ENCODE results near the gene ARRB1. TPM values are rescaled to one million over a fixed set of nuclear protein-coding genes. Genes with fewer than 3 reads are reported as not detected.

ARRB1 gene
- total RNA-seq, 1 donor: 14.5 TPM

- no peaks in the 10 kb centered on the region for H3K36me3 ChIP-seq (ENCODE audit: insufficient read depth, low read length)
- peak; percentile 36 for DNase-seq (ENCODE audit: insufficient read length, low spot score, missing footprints)
- no peak overlapping the region for H3K27ac ChIP-seq (ENCODE audit: low read depth, low read length)
- no peak overlapping the region for H3K4me2 ChIP-seq (ENCODE audit: insufficient read depth, low read length)
- H3K27me3 ChIP-seq (ENCODE audit: insufficient read depth, low read length): peaks cover 56% of the 10 kb centered on the region
- H4K20me1 ChIP-seq (ENCODE audit: insufficient read depth, low read length): no peaks in the 10 kb centered on the region
- H3K4me1 ChIP-seq (ENCODE audit: insufficient read depth, low read length): peaks cover 5% of the 10 kb centered on the region
- no peak overlapping the region for H3K4me3 ChIP-seq (ENCODE audit: insufficient read depth, low read length)
- TF ChIP-seq CTCF (IDR thresholded peaks at IDR 0.05; ENCODE audit: extremely low read depth, low read depth, low read length): no peak
- no peak overlapping the region for H2AFZ ChIP-seq (ENCODE audit: low read length)
- H3K9me3 ChIP-seq (ENCODE audit: low read depth, low read length): no peaks in the 10 kb centered on the region
- H3K79me2 ChIP-seq (ENCODE audit: insufficient read depth, low read length): no peaks in the 10 kb centered on the region
These were observed 107.2 kb downstream of the ARRB1 start for GRCh38 chr11:75244052-75244814.

GRCh38 chr11:75242722-75243600 lies 108.5 kb downstream of the ARRB1 start:
- Histone ChIP-seq H3K9me3 (ENCODE audit: low read depth, low read length) (no peaks in the 10 kb centered on the region), H3K36me3 (ENCODE audit: insufficient read depth, low read length) (no peaks in the 10 kb centered on the region), H3K4me3 (ENCODE audit: insufficient read depth, low read length) (no peak overlapping the region), H4K20me1 (ENCODE audit: insufficient read depth, low read length) (no peaks in the 10 kb centered on the region), H3K4me1 (ENCODE audit: insufficient read depth, low read length) (no peaks in the 10 kb centered on the region), H3K27me3 (ENCODE audit: insufficient read depth, low read length) (peaks cover 63% of the 10 kb centered on the region), H3K79me2 (ENCODE audit: insufficient read depth, low read length) (no peaks in the 10 kb centered on the region), H3K27ac (ENCODE audit: low read depth, low read length) (no peak overlapping the region), H3K4me2 (ENCODE audit: insufficient read depth, low read length) (no peak overlapping the region), H2AFZ (ENCODE audit: low read length) (no peak overlapping the region)
- no peak for TF ChIP-seq CTCF (IDR thresholded peaks at IDR 0.05; ENCODE audit: extremely low read depth, low read depth, low read length)
- DNase-seq (ENCODE audit: insufficient read length, low spot score, missing footprints): peak; percentile 52

GRCh38 chr11:75241906-75242644 lies 109.4 kb downstream of the ARRB1 start:
- H3K4me3 ChIP-seq (ENCODE audit: insufficient read depth, low read length): peak overlapping the region; percentile 68
- H3K36me3 ChIP-seq (ENCODE audit: insufficient read depth, low read length): no peaks in the 10 kb centered on the region
- TF ChIP-seq CTCF (IDR thresholded peaks at IDR 0.05; ENCODE audit: extremely low read depth, low read depth, low read length): no peak
- no peaks in the 10 kb centered on the region for H3K9me3 ChIP-seq (ENCODE audit: low read depth, low read length)
- DNase-seq (ENCODE audit: insufficient read length, low spot score, missing footprints): peak; percentile 45
- peak overlapping the region; percentile 75 for H3K4me2 ChIP-seq (ENCODE audit: insufficient read depth, low read length)
- no peaks in the 10 kb centered on the region for H3K4me1 ChIP-seq (ENCODE audit: insufficient read depth, low read length)
- peak overlapping the region; percentile 81 for H2AFZ ChIP-seq (ENCODE audit: low read length)
- peaks cover 67% of the 10 kb centered on the region for H3K27me3 ChIP-seq (ENCODE audit: insufficient read depth, low read length)
- H4K20me1 ChIP-seq (ENCODE audit: insufficient read depth, low read length): no peaks in the 10 kb centered on the region
- no peak overlapping the region for H3K27ac ChIP-seq (ENCODE audit: low read depth, low read length)
- no peaks in the 10 kb centered on the region for H3K79me2 ChIP-seq (ENCODE audit: insufficient read depth, low read length)
